Tibial nerve (tissue), 4 donors: Measurements from ENCODE around the gene USP32.

Source experiments
- CTCF ChIP-seq, 5 experiments: fragments of 200-600 bp in 3 of 5; fragments of 450-650 bp in 2 of 5; sonication (generic) in 3 of 5; IDR thresholded peaks; one replicate each; pipeline ENCODE4 v1.5.1; 2016 to 2019; ENCODE audit warnings: antibody characterized with exemption in 5 of 5, mild to moderate bottlenecking in 3 of 5, moderate library complexity in 2 of 5
- EP300 ChIP-seq, 2 donors: sonication (generic); formaldehyde crosslinking; IDR thresholded peaks; one replicate each; pipeline ENCODE4 v1.6.1; 2017; ENCODE audit warnings: antibody characterized with exemption in 2 of 2, mild to moderate bottlenecking in 1 of 2

- TF ChIP-seq EP300 (IDR thresholded peaks at IDR 0.05) = no peak
- TF ChIP-seq CTCF (IDR thresholded peaks at IDR 0.05) = no peak
These were observed 255.8 kb downstream of the USP32 start for GRCh38 chr17:60135951-60136666.
